NCI-H345 (cell line): ENCODE results near the gene HELB.

ENCODE experiments used
- DNase-seq: peaks from one replicate; lab custom pipeline; 2025; lab: John Stamatoyannopoulos, UW

HELB gene

GRCh38 chr12:66301944-66302826, at the start of gene HELB:
HELB (plus strand) TSS chr12:66302493; CDS start chr12:66302604, 111 bp downstream.
- peak; percentile 98 for DNase-seq

GRCh38 chr12:66252771-66253170, 49.5 kb upstream of the HELB start:
- DNase-seq = no peak

- DNase-seq = no peak
These were observed 46.6 kb upstream of the HELB start for GRCh38 chr12:66255737-66256136.

- no peak for DNase-seq
These were observed 44.3 kb upstream of the HELB start for GRCh38 chr12:66258011-66258410.

- DNase-seq = no peak
These were observed 39.6 kb upstream of the HELB start for GRCh38 chr12:66262737-66263136.

GRCh38 chr12:66268562-66268961, 33.7 kb upstream of the HELB start:
- no peak for DNase-seq

GRCh38 chr12:66269142-66269541, 33.2 kb upstream of the HELB start:
- no peak for DNase-seq

GRCh38 chr12:66269757-66270383, 32.4 kb upstream of the HELB start:
- peak; percentile 14 for DNase-seq

- DNase-seq = no peak
These were observed 31.7 kb upstream of the HELB start for GRCh38 chr12:66270613-66271012.

- DNase-seq = no peak
These were observed 29.6 kb upstream of the HELB start for GRCh38 chr12:66272650-66273049.

GRCh38 chr12:66273147-66273546, 29.1 kb upstream of the HELB start:
- DNase-seq = no peak

- DNase-seq = no peak
These were observed 27.3 kb upstream of the HELB start for GRCh38 chr12:66275040-66275439.

GRCh38 chr12:66279123-66279712, 23.1 kb upstream of the HELB start:
- DNase-seq = no peak

GRCh38 chr12:66280561-66280960, 21.7 kb upstream of the HELB start:
- DNase-seq = no peak

GRCh38 chr12:66282244-66282643, 20.0 kb upstream of the HELB start:
- no peak for DNase-seq

GRCh38 chr12:66287275-66287674, 15.0 kb upstream of the HELB start:
- DNase-seq = no peak

- no peak for DNase-seq
These were observed 14.2 kb upstream of the HELB start for GRCh38 chr12:66288121-66288520.

GRCh38 chr12:66289485-66289884, 12.8 kb upstream of the HELB start:
- DNase-seq = no peak

- DNase-seq = no peak
These were observed 11.5 kb upstream of the HELB start for GRCh38 chr12:66290716-66291200.

GRCh38 chr12:66296176-66296683, 6.1 kb upstream of the HELB start:
- DNase-seq = no peak

- no peak for DNase-seq
These were observed 5.2 kb upstream of the HELB start for GRCh38 chr12:66297080-66297479.

GRCh38 chr12:66297923-66298322, 4.4 kb upstream of the HELB start:
- no peak for DNase-seq

GRCh38 chr12:66302827-66303169, 505 bp downstream of the HELB start:
- no peak for DNase-seq
